GM10248 (cell line): ENCODE data around the gene SYT9.

ENCODE experiments used
- CTCF ChIA-PET: fragments of 300-600 bp; sonication (Branson Sonifier 250); formaldehyde crosslinking; extraction: SDS; loops from one replicate; lab custom pipeline; 2021; ENCODE audit warnings: antibody characterized with exemption; lab: Yijun Ruan, JAX
- POLR2A ChIA-PET: fragments of 350-650 bp; sonication (Branson Sonifier 250); formaldehyde crosslinking; extraction: SDS; loops from one replicate; lab custom pipeline; 2020; ENCODE audit warnings: antibody characterized with exemption; lab: Yijun Ruan, JAX
- DNase-seq: peaks from one replicate; pipeline ENCODE4 v3.0.0; 2012; ENCODE audit errors: extremely low spot score
- TF ChIP-seq, protein P1 (sequence below): IDR thresholded peaks from 2 replicates; pipeline ENCODE4 v1.5.1; 2012; ENCODE audit warnings: mild to moderate bottlenecking, low read depth; ENCODE audit errors: extremely low read depth, missing control alignments, control extremely low read depth

Gene SYT9

DNA sequence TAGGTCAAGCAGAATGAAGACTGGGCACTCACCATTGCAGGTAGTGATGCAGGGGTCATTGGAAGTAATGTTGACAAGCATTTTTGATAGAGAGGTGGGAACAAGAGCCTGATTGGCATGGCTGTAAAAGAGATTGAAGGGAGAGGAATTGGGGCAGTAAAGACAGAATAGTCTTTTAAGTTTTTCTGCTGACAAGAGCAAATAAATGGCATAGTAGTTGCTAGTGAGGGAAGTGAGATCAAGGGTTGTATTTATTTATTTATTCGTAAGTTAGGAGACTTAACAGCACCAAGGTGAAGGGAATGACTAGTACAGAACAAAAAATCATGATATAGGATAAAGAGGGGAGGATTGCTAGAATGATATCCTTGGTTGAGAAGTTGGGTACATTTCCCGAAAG is 11.0 kb downstream of the SYT9 start:
- TF ChIP-seq, protein P1, sequence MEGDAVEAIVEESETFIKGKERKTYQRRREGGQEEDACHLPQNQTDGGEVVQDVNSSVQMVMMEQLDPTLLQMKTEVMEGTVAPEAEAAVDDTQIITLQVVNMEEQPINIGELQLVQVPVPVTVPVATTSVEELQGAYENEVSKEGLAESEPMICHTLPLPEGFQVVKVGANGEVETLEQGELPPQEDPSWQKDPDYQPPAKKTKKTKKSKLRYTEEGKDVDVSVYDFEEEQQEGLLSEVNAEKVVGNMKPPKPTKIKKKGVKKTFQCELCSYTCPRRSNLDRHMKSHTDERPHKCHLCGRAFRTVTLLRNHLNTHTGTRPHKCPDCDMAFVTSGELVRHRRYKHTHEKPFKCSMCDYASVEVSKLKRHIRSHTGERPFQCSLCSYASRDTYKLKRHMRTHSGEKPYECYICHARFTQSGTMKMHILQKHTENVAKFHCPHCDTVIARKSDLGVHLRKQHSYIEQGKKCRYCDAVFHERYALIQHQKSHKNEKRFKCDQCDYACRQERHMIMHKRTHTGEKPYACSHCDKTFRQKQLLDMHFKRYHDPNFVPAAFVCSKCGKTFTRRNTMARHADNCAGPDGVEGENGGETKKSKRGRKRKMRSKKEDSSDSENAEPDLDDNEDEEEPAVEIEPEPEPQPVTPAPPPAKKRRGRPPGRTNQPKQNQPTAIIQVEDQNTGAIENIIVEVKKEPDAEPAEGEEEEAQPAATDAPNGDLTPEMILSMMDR: no peak
- CTCF ChIA-PET: interaction anchor here (1.2 kb wide), 1 partner anchor 17 kb away, joined by 4 read pairs; no protein-coding TSS in a partner anchor

DNA sequence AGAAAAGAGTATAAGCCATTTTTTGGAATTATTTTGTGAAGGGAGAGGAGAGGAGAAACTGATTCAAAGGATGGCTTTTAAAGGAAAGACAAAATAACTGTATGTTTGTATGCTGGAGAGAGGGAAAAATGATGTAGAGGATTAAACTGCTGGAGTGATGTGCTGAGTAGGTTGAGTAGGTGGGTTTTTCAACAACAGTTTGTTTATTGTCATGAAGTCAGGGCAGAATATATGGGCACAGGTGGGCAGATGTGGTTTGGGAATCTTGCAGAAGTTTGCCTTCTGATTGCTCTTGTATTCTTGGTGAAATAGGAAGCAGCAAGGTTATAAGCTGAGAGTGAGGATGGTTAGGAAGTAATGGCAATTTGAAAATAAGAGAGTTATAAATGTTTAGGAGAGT is 12.1 kb downstream of the SYT9 start:
- ChIA-PET CTCF (no interaction called here), POLR2A (no interaction called here)
- TF ChIP-seq, protein P1: no peak
- no peak for DNase-seq

More for the DNA sequence above, 11.0 kb downstream of the SYT9 start:
- POLR2A ChIA-PET: no interaction called here
- DNase-seq: no peak

DNA sequence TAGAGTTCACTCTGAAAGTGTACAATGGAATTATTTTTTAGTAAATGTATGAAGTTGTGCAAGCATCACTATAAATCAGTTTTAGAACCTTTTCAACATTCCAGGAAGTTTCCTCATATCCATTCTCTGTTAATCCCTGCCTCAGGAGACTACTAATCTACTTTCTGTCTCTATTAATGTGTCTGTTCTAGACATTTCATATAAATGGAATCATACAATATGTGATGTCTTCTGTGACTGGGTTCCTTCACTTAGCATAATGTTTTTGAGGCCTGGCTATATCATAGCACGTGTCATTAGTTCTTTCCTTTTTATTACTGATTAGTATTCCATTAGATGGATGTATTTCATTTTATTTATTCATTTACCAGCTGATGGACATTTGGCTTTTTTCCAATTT is 17.1 kb downstream of the SYT9 start:
- CTCF ChIA-PET: interaction anchor here (1.2 kb wide), 1 partner anchor 31 kb away, joined by 3 read pairs; no protein-coding TSS in a partner anchor
- POLR2A ChIA-PET: no interaction called here
- TF ChIP-seq, protein P1: no peak
- DNase-seq: no peak

DNA sequence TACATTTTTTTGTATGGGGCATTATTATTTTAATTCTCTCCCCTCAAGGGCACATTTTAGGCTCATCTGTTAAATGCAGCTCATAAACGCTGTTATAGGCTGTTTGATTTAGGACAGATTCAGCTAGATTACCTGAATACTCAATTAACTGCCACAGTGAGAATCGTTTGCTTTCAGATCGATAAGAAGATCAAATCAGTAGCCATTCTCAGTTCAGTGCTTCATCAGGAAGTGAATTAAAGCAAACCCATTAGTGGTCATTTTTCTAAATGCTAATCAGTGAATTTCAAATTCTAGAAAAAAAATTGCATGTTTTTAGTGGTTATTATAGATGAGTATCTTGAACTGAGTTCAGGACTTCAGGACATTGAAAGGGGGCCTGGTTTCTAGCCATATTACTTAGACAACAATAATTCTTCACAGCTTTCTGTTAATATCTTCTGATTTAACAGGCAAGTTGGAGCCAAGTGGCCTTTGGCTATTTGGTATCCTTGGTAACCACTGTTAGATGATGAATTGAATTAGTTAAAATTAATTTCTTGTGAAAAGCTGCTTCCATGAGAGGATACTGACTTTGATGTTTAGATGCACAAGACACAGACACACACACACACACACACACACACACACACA is 18.6 kb downstream of the SYT9 start:
- ChIA-PET CTCF (no interaction called here), POLR2A (no interaction called here)
- DNase-seq: no peak
- TF ChIP-seq, protein P1: no peak

DNA sequence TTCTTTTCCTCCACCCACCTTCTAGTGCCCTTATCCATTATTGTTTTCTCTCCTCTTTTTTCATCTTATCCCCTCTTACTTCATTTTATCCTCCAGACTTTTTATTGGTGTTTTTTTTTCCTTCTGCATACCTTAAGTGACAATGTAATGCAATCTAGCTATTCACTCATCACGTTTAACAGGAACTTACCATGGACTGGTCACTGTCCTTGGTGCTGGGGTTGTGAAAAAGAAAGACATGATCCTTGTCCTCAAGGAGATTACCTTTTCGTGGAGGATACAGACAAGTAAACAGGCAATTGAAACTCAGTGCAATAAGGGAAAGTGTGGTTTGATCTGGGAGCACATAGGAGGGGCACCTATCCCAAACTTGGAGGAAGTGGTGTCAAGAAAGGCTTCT is 20.7 kb downstream of the SYT9 start:
- TF ChIP-seq, protein P1: no peak
- POLR2A ChIA-PET: no interaction called here
- CTCF ChIA-PET: no interaction called here
- no peak for DNase-seq

DNA sequence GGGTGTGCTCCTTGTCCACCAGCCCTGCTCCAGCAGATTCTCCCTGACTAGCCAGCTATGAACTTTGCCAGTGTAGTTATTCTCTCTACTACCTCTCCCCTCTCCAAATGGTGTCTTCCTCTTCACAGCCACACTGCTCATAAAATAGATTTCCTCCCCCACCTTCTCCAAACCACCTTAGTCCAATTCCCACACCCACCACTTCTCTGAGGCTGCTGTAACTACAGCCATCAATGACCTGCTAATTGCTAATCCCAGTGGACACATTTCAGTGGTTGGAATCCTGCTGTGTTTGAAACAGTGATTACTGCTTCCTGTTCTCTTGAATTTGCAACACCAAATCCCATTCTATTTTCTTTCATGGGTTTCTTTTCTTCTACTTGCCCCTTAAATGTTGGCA is 23.4 kb downstream of the SYT9 start:
- no peak for DNase-seq
- ChIA-PET CTCF (no interaction called here), POLR2A (no interaction called here)
- TF ChIP-seq, protein P1: no peak
